ENCODE results near the gene LINGO3.
"Not testable (repeated sequence)": the region's sequence is repeated elsewhere in the genome, so short reads cannot be mapped to it uniquely, and the experiment has no call there.

LINGO3 gene

GRCh38 chr19:2308114-2308556 lies at the start of gene LINGO3:
TSS of gene LINGO3 (minus strand) at chr19:2308154. CDS start at chr19:2291776, 16,378 bp downstream.
- DNase-seq (ENCODE audit: low spot score) = no peak

- no peak for DNase-seq (ENCODE audit: low spot score)
These were observed 48.2 kb upstream of the LINGO3 start for GRCh38 chr19:2356036-2356646.

GRCh38 chr19:2355168-2356035 lies 47.4 kb upstream of the LINGO3 start:
- DNase-seq (ENCODE audit: low spot score) = peak; percentile 96

GRCh38 chr19:2354670-2355069 lies 46.7 kb upstream of the LINGO3 start:
- no peak for DNase-seq (ENCODE audit: low spot score)

- DNase-seq (ENCODE audit: low spot score) = no peak
These were observed 46.1 kb upstream of the LINGO3 start for GRCh38 chr19:2353887-2354592.

- no peak for DNase-seq (ENCODE audit: low spot score)
These were observed 45.4 kb upstream of the LINGO3 start for GRCh38 chr19:2353159-2353886.

GRCh38 chr19:2352121-2352520 lies 44.2 kb upstream of the LINGO3 start:
- DNase-seq (ENCODE audit: low spot score) = no peak

GRCh38 chr19:2351591-2351990 lies 43.6 kb upstream of the LINGO3 start:
- no peak for DNase-seq (ENCODE audit: low spot score)

- no peak for DNase-seq (ENCODE audit: low spot score)
These were observed 42.7 kb upstream of the LINGO3 start for GRCh38 chr19:2350656-2351055.

- not testable (repeated sequence) for DNase-seq (ENCODE audit: low spot score)
These were observed 41.9 kb upstream of the LINGO3 start for GRCh38 chr19:2349818-2350217.

GRCh38 chr19:2345794-2346663 lies 38.1 kb upstream of the LINGO3 start:
- DNase-seq (ENCODE audit: low spot score) = no peak

- no peak for DNase-seq (ENCODE audit: low spot score)
These were observed 37.1 kb upstream of the LINGO3 start for GRCh38 chr19:2345076-2345475.

- DNase-seq (ENCODE audit: low spot score) = no peak
These were observed 36.5 kb upstream of the LINGO3 start for GRCh38 chr19:2344381-2344870.

- no peak for DNase-seq (ENCODE audit: low spot score)
These were observed 35.5 kb upstream of the LINGO3 start for GRCh38 chr19:2343289-2343982.

GRCh38 chr19:2342656-2343288 lies 34.8 kb upstream of the LINGO3 start:
- DNase-seq (ENCODE audit: low spot score) = no peak

- DNase-seq (ENCODE audit: low spot score) = no peak
These were observed 34.0 kb upstream of the LINGO3 start for GRCh38 chr19:2341982-2342381.

- DNase-seq (ENCODE audit: low spot score) = no peak
These were observed 33.3 kb upstream of the LINGO3 start for GRCh38 chr19:2341244-2341751.

GRCh38 chr19:2340496-2341243 lies 32.7 kb upstream of the LINGO3 start:
- no peak for DNase-seq (ENCODE audit: low spot score)
